Panc1 (cell line): ENCODE data around the gene POU2AF1. TPM values are rescaled to one million over a fixed set of nuclear protein-coding genes. Genes with fewer than 3 reads are reported as not detected.

Source experiments
- ATAC-seq: fragments of 200-7000 bp; cut with Tn5 transposase; 2 replicates; pipeline ENCODE4 v1.9.1; 2020; ENCODE audit warnings: mild to moderate bottlenecking, moderate library complexity
- BruUV-seq: library from RNA; stranded (reverse); fragments of 400-500 nt; replicated peaks from 2 replicates; lab custom pipeline; 2021; lab: Mats Ljungman, UMichigan
- CTCF ChIA-PET: fragments of 300-600 bp; sonication (Branson Sonifier 250); formaldehyde crosslinking; loops from one replicate; lab custom pipeline; 2022; ENCODE audit warnings: antibody characterized with exemption; lab: Charles Lee
- POLR2A ChIA-PET: fragments of 300-600 bp; sonication (Branson Sonifier 250); formaldehyde crosslinking; loops from one replicate; lab custom pipeline; 2022; ENCODE audit warnings: antibody characterized with exemption; lab: Charles Lee
- DNase-seq: peaks from one replicate; pipeline ENCODE4 v3.0.0-alpha.2; 2010; ENCODE audit warnings: low read depth, low spot score
- H3K27ac ChIP-seq: 2 replicates; pipeline ENCODE4 v1.5.1; 2011; ENCODE audit warnings: mild to moderate bottlenecking, low read length, inconsistent platforms
- H3K27me3 ChIP-seq: fragments of 200-500 bp; sonication (Bioruptor generic); 2 replicates; pipeline ENCODE4 v1.6.0; 2014; ENCODE audit warnings: low read length, inconsistent platforms; ENCODE audit not compliant: control insufficient read depth, insufficient read depth
- H3K36me3 ChIP-seq: fragments of 200-500 bp; sonication (Bioruptor generic); 2 replicates; pipeline ENCODE4 v1.5.1; 2014; ENCODE audit warnings: inconsistent platforms, mild to moderate bottlenecking, low read length, moderate library complexity; ENCODE audit not compliant: control insufficient read depth, insufficient read depth
- H3K4me1 ChIP-seq: 2 replicates; pipeline ENCODE4 v1.5.1; 2011; ENCODE audit warnings: inconsistent platforms, mild to moderate bottlenecking, low read length, moderate library complexity; ENCODE audit not compliant: control insufficient read depth, insufficient read depth
- H3K4me3 ChIP-seq, 2 experiments: 2 replicates each; pipeline ENCODE4 v1.5.1; 2011 to 2012; ENCODE audit warnings: low read depth in 2 of 2, low read length in 2 of 2, mild to moderate bottlenecking in 2 of 2, inconsistent platforms in 1 of 2, moderate library complexity in 1 of 2
- H3K9me3 ChIP-seq: fragments of 200-500 bp; sonication (Bioruptor generic); 2 replicates; pipeline ENCODE4 v1.5.1; 2014; ENCODE audit warnings: low read depth, mild to moderate bottlenecking, inconsistent platforms, low read length, moderate library complexity; ENCODE audit not compliant: control insufficient read depth, insufficient read depth
- POLR2AphosphoS5 ChIP-seq: IDR thresholded peaks from 2 replicates; pipeline ENCODE4 v1.6.1; 2012; ENCODE audit warnings: mild to moderate bottlenecking, low read depth, low read length, moderate library complexity
- SIN3A ChIP-seq: IDR thresholded peaks from 2 replicates; pipeline ENCODE4 v1.6.1; 2012; ENCODE audit warnings: low read depth, mild to moderate bottlenecking, low read length, moderate library complexity, borderline replicate concordance; ENCODE audit not compliant: insufficient read depth
- TCF7L2 ChIP-seq: IDR thresholded peaks from 2 replicates; pipeline ENCODE4 v1.6.1; 2011; ENCODE audit warnings: mild to moderate bottlenecking, low read depth, low read length, inconsistent platforms
- in situ Hi-C: cut with HindIII; loops from 2 replicates; pipeline ENCODE4 v1.10.0; 2016; ENCODE audit warnings: low sequenced_read_pairs, low pct_unique_long_range_greater_than_20kb
- intact Hi-C: fragments of 100-400 bp; cut with micrococcal nuclease; formaldehyde crosslinking; loops from one replicate; pipeline ENCODE4 v1.10.0; 2022; ENCODE audit not compliant: unreplicated experiment
- total RNA-seq: library from RNA; stranded (reverse); gene quantifications from one replicate; pipeline ENCODE4 v1.2.1, GENCODE V29; 2021; ENCODE audit not compliant: unreplicated experiment
- TF ChIP-seq, protein P1 (sequence below): fragments of 450-650 bp; IDR thresholded peaks from 2 replicates; pipeline ENCODE4 v1.5.1; 2017; ENCODE audit warnings: mild to moderate bottlenecking
- TF ChIP-seq, protein P2 (sequence below), 2 experiments: IDR thresholded peaks; 2 replicates each; pipeline ENCODE4 v1.6.1; 2011 to 2012; ENCODE audit warnings: low read depth in 2 of 2, control low read depth in 1 of 2, low read length in 1 of 2, mild to moderate bottlenecking in 1 of 2, moderate library complexity in 1 of 2; ENCODE audit not compliant: insufficient read depth in 1 of 2

The POU2AF1 gene
- total RNA-seq, 1 experiment from 2014 or later = 0.18 TPM

DNA sequence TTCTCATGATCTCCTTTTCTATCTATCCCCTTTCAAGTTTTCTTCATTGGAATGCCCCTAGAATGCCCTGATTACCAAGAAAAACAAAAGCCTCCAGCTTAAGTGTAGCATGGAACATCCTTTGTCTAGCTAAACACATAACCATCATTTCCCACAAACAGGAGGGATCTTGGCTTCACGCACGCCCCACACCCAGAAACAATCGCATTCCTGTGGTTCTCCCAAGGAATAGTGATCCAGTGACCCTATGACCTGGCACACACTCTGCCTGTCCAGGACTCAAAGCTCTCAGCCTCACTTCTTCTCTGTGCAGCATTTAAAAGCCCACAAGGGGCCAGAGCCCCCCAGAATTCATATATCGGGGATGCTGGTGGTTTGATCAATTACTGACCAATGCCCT, 9.3 kb upstream of the POU2AF1 start:
- DNase-seq = no peak
- POLR2A ChIA-PET = no interaction called here
- no peaks in the 10 kb centered on the region for H3K9me3 ChIP-seq
- no peaks in the 10 kb centered on the region for H3K36me3 ChIP-seq
- no TSS peak for BruUV-seq
- no peak overlapping the region for H3K27ac ChIP-seq
- no peak overlapping the region for H3K4me3 ChIP-seq
- no peak for ATAC-seq
- H3K4me1 ChIP-seq = no peaks in the 10 kb centered on the region
- intact Hi-C loops = no loop called here
- CTCF ChIA-PET = no interaction called here
- no peaks in the 10 kb centered on the region; the same call in 1 of the 2 replicates for H3K27me3 ChIP-seq
- in situ Hi-C loops = no loop called here
- no peak for TF ChIP-seq TCF7L2
- TF ChIP-seq, protein P1, sequence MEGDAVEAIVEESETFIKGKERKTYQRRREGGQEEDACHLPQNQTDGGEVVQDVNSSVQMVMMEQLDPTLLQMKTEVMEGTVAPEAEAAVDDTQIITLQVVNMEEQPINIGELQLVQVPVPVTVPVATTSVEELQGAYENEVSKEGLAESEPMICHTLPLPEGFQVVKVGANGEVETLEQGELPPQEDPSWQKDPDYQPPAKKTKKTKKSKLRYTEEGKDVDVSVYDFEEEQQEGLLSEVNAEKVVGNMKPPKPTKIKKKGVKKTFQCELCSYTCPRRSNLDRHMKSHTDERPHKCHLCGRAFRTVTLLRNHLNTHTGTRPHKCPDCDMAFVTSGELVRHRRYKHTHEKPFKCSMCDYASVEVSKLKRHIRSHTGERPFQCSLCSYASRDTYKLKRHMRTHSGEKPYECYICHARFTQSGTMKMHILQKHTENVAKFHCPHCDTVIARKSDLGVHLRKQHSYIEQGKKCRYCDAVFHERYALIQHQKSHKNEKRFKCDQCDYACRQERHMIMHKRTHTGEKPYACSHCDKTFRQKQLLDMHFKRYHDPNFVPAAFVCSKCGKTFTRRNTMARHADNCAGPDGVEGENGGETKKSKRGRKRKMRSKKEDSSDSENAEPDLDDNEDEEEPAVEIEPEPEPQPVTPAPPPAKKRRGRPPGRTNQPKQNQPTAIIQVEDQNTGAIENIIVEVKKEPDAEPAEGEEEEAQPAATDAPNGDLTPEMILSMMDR = no peak
- no peak for TF ChIP-seq POLR2AphosphoS5
- no peak for TF ChIP-seq SIN3A
- TF ChIP-seq, protein P2, sequence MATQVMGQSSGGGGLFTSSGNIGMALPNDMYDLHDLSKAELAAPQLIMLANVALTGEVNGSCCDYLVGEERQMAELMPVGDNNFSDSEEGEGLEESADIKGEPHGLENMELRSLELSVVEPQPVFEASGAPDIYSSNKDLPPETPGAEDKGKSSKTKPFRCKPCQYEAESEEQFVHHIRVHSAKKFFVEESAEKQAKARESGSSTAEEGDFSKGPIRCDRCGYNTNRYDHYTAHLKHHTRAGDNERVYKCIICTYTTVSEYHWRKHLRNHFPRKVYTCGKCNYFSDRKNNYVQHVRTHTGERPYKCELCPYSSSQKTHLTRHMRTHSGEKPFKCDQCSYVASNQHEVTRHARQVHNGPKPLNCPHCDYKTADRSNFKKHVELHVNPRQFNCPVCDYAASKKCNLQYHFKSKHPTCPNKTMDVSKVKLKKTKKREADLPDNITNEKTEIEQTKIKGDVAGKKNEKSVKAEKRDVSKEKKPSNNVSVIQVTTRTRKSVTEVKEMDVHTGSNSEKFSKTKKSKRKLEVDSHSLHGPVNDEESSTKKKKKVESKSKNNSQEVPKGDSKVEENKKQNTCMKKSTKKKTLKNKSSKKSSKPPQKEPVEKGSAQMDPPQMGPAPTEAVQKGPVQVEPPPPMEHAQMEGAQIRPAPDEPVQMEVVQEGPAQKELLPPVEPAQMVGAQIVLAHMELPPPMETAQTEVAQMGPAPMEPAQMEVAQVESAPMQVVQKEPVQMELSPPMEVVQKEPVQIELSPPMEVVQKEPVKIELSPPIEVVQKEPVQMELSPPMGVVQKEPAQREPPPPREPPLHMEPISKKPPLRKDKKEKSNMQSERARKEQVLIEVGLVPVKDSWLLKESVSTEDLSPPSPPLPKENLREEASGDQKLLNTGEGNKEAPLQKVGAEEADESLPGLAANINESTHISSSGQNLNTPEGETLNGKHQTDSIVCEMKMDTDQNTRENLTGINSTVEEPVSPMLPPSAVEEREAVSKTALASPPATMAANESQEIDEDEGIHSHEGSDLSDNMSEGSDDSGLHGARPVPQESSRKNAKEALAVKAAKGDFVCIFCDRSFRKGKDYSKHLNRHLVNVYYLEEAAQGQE (IDR thresholded peaks at IDR 0.05; ENCODE audit: insufficient read depth in 1 of 2, low read depth in 2 of 2, low read length in 1 of 2) = no peak

DNA sequence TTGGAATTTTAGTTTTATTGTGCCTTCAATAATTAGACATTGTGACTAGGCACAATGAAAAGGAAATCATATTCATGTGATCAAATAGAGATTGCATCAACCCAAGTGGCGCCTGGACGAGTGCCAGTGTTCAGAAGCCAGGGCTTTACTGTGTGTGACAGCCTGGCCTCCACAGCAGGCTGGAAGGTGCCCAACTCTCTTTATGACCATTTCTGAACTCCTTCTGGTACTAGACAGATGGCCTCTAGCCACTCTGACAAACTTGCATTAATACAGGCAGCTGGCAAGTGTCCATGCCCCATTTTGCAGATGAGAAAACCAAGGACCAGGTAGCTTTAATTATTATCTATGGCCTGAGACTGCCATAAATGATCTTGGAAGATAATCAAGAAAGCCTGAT, 8.3 kb upstream of the POU2AF1 start:
- no peak overlapping the region for H3K4me3 ChIP-seq
- no peaks in the 10 kb centered on the region for H3K4me1 ChIP-seq
- ATAC-seq (no peak), DNase-seq (no peak)
- intact Hi-C loops = no loop called here
- POLR2A ChIA-PET = interaction anchor here (0.6 kb wide), 1 partner anchor 119 kb away, joined by 4 read pairs; no protein-coding TSS in a partner anchor
- H3K27ac ChIP-seq = no peak overlapping the region
- no peak for TF ChIP-seq SIN3A
- TF ChIP-seq, protein P2 (IDR thresholded peaks at IDR 0.05; ENCODE audit: insufficient read depth in 1 of 2, low read depth in 2 of 2, low read length in 1 of 2) = no peak
- TF ChIP-seq TCF7L2 = no peak
- TF ChIP-seq, protein P1 = no peak
- in situ Hi-C loops = no loop called here
- BruUV-seq = no TSS peak
- H3K27me3 ChIP-seq = no peaks in the 10 kb centered on the region
- CTCF ChIA-PET = no interaction called here
- no peaks in the 10 kb centered on the region for H3K36me3 ChIP-seq
- H3K9me3 ChIP-seq = no peaks in the 10 kb centered on the region
